Measurements from ENCODE around the gene MOCS2.

DNA sequence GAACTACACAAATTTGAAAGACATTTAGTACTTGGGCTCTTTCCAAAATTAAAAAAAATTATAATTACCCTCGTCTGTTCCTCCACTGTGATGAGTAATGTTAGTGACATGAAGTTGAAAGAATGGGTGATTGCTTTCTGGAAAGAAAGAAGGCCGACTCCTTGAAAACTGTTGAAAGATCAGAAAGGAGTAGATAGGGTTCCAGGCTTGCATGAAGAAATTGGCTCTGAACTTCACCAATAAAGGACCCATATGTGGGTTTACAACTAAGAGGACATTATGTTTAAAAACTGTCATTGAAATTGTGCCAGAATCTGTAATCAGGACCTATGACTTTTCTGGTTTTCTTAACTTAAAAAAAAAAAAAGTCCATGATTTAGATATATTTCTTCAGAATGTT lies 20.7 kb upstream of the MOCS2 start:
- TF ChIP-seq POLR2A (IDR thresholded peaks at IDR 0.05), result no peak
- TF ChIP-seq, protein P1, sequence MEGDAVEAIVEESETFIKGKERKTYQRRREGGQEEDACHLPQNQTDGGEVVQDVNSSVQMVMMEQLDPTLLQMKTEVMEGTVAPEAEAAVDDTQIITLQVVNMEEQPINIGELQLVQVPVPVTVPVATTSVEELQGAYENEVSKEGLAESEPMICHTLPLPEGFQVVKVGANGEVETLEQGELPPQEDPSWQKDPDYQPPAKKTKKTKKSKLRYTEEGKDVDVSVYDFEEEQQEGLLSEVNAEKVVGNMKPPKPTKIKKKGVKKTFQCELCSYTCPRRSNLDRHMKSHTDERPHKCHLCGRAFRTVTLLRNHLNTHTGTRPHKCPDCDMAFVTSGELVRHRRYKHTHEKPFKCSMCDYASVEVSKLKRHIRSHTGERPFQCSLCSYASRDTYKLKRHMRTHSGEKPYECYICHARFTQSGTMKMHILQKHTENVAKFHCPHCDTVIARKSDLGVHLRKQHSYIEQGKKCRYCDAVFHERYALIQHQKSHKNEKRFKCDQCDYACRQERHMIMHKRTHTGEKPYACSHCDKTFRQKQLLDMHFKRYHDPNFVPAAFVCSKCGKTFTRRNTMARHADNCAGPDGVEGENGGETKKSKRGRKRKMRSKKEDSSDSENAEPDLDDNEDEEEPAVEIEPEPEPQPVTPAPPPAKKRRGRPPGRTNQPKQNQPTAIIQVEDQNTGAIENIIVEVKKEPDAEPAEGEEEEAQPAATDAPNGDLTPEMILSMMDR (IDR thresholded peaks at IDR 0.05), result no peak
- TF ChIP-seq EP300 (IDR thresholded peaks at IDR 0.05), result no peak
- no peak for TF ChIP-seq POLR2AphosphoS5 (IDR thresholded peaks at IDR 0.05)

All from sigmoid colon (tissue), 4 donors.